Measurements from ENCODE around the gene GRIK4. TPM values are rescaled to one million over a fixed set of nuclear protein-coding genes. Genes with fewer than 3 reads are reported as not detected.
A peak's percentile ranks its signal among the peaks of the same experiment; 100 is the strongest.

Gene GRIK4
- total and polyA plus RNA-seq, 2 donors (not counting 1 experiment from before 2014, with no cell fraction given) = 0.12 to 0.27 TPM

DNA sequence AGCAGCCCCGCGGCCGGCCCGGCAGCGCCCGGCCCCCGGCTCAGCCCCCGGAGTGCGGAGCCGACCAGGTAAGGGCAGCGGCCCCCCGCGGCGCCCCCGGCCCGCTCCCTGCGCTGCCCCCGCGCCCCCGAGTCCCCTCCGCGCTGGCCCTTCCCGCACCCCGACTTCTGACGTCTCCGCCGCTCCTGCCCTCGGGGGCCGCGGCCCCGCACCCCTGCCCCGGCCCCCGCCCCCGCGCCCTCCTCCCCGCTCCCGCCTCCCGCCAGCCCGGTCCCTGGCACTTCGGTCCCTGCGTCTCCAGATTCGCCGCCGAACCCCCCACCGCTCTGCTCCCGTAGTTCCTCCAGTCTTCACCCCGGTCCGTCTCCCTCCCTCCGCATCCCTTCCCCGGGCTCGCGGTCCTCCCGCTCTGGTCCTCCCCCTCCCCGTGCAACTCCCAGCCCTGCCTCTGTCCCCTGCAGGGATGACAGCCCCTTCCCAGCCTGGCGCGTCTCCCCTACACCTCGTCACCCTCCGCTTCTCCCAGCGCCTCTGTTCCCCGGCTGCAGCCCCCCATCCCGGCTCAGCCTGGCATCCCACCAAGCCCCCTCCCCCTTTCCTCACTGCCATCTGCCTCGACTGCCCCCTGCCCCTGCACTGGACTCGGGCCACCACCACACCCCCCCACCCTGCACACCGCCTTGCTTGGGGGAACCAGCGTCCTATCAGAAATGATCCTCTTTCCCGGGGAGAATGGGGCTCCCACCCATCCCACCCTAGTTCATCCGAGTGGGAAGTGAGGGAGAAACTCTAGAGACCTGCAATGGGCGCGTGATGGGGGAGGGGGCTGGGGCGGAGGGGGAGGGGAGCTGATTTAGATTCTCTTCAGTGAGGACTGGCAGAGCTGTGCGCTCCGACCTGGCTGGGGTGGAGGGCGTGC lies 531 bp downstream of the GRIK4 start:
- H3K27ac Mint-ChIP-seq = no peak overlapping the region
- H3K4me2 ChIP-seq (replicated peaks; ENCODE audit: low read depth, low read length, poor library complexity, severe bottlenecking) = peak overlapping the region; percentile 70

More for the DNA sequence above, 531 bp downstream of the GRIK4 start:
- TF ChIP-seq CTCF (IDR thresholded peaks at IDR 0.05) = no peak
- TF ChIP-seq EZH2 (IDR thresholded peaks at IDR 0.05; ENCODE audit: borderline replicate concordance, insufficient read depth, low read depth, low read length, poor library complexity, severe bottlenecking) = no peak
- H3K4me3 ChIP-seq (ENCODE audit: control extremely low read depth in 1 of 5, extremely low read depth in 1 of 5, insufficient read depth in 1 of 5, low read depth in 2 of 5, low read length in 4 of 5) = peak overlapping the region in 2 of 5 experiments; percentile 15 to 24
- ChIA-PET CTCF (interaction anchor here (0.6 to 3.6 kb wide), 12 partner anchors 9 to 736 kb away, joined by 3 to 62 read pairs (median 3); no protein-coding TSS in a partner anchor), POLR2A (interaction anchor here (0.6 kb wide), 1 partner anchor 103 kb away, joined by 3 read pairs; no protein-coding TSS in a partner anchor)
- ATAC-seq (ENCODE audit: low read depth) = no peak
- 8% methylated on average over 50 of the region's 73 CpGs for WGBS (ENCODE audit: insufficient coverage)
- peaks cover 70% of the 10 kb centered on the region for H3K27me3 Mint-ChIP-seq
- no peak overlapping the region for H3K9ac ChIP-seq (ENCODE audit: low read length)
- no peaks in the 10 kb centered on the region for H3K9me3 ChIP-seq (ENCODE audit: control extremely low read depth in 1 of 3, control insufficient read depth in 2 of 3, insufficient read depth in 1 of 3, low read length in 2 of 3)
- DNase-seq = no peak
- H3K27me3 ChIP-seq (replicated peaks in 1 of 4; ENCODE audit: control extremely low read depth in 1 of 4, control insufficient read depth in 3 of 4, insufficient read depth in 4 of 4, low read length in 3 of 4) = peaks cover 0 to 38% (median 6%) of the 10 kb centered on the region in 4 experiments
- peaks cover 3 to 7% of the 10 kb centered on the region in 2 donors for H3K4me1 ChIP-seq (ENCODE audit: control insufficient read depth in 2 of 2, insufficient read depth in 2 of 2, low read length in 2 of 2)
- intact Hi-C loops (cut with micrococcal nuclease) = loop anchor here (1.0 to 5.0 kb wide), 3 partner anchors 173 to 1079 kb away; partner anchors contain the start of gene ARHGEF12
- peaks cover 3% of the 10 kb centered on the region for H3K4me1 Mint-ChIP-seq
- no peaks in the 10 kb centered on the region for H4K20me1 ChIP-seq (ENCODE audit: control insufficient read depth, insufficient read depth, low read length, poor library complexity, severe bottlenecking)
- H3K4me3 Mint-ChIP-seq = peak overlapping the region; percentile 38
- no peak overlapping the region for H3K27ac ChIP-seq (ENCODE audit: low read length in 2 of 2)
- peak overlapping the region; percentile 38 for H2AFZ ChIP-seq (ENCODE audit: insufficient read depth, low read depth, low read length, poor library complexity, severe bottlenecking)
- H3K9me3 Mint-ChIP-seq (ENCODE audit: insufficient read depth) = no peaks in the 10 kb centered on the region
- H3K79me2 ChIP-seq (ENCODE audit: control insufficient read depth, insufficient read depth, low read length) = no peaks in the 10 kb centered on the region
- H3K36me3 ChIP-seq (replicated peaks in 1 of 2; ENCODE audit: control extremely low read depth in 1 of 2, control insufficient read depth in 1 of 2, extremely low read depth in 1 of 2, insufficient read depth in 2 of 2, low read length in 1 of 2) = no peaks in the 10 kb centered on the region
